Neural cell (in vitro differentiated cells): ENCODE results near the gene MMS19. TPM values are rescaled to one million over a fixed set of nuclear protein-coding genes. Genes with fewer than 3 reads are reported as not detected.

Experiments used
- H2AFZ ChIP-seq: fragments of 200-600, 300-800 bp; sonication (generic), shearing (Covaris generic); 2 replicates; pipeline ENCODE4 v1.6.0; 2014; ENCODE audit warnings: low read depth, mild to moderate bottlenecking, antibody characterized with exemption, low read length, moderate library complexity
- H3F3A ChIP-seq: fragments of 200-600 bp; shearing (Covaris generic); 2 replicates; pipeline ENCODE4 v1.6.1; 2016; ENCODE audit warnings: mild to moderate bottlenecking, moderate library complexity, mixed read lengths, antibody characterized with exemption, low read length; ENCODE audit not compliant: insufficient read depth, poor library complexity, severe bottlenecking
- H3K27ac ChIP-seq: fragments of 200-600, 300-800 bp; sonication (generic), shearing (Covaris generic); 2 replicates; pipeline ENCODE4 v1.5.1; 2014; ENCODE audit warnings: mild to moderate bottlenecking, low read length, moderate library complexity
- H3K27me3 ChIP-seq: fragments of 300-800, 200-600 bp; sonication (generic), shearing (Covaris generic); 2 replicates; pipeline ENCODE4 v1.6.0; 2014; ENCODE audit warnings: mild to moderate bottlenecking, low read depth, low read length, moderate library complexity; ENCODE audit not compliant: insufficient read depth
- H3K36me3 ChIP-seq: fragments of 300-800, 200-600 bp; sonication (generic), shearing (Covaris generic); 2 replicates; pipeline ENCODE4 v1.5.1; 2014; ENCODE audit warnings: mild to moderate bottlenecking, antibody characterized with exemption, low read length, moderate library complexity; ENCODE audit not compliant: insufficient read depth
- H3K4me2 ChIP-seq: fragments of 300-800, 200-600 bp; sonication (generic), shearing (Covaris generic); 2 replicates; pipeline ENCODE4 v1.6.0; 2014; ENCODE audit warnings: mild to moderate bottlenecking, low read length
- H3K4me3 ChIP-seq: fragments of 300-800, 200-600 bp; sonication (generic), shearing (Covaris generic); 2 replicates; pipeline ENCODE4 v1.5.1; 2014; ENCODE audit warnings: mild to moderate bottlenecking, low read length, moderate library complexity
- H3K79me2 ChIP-seq: fragments of 200-600 bp; shearing (Covaris generic); replicated peaks from 2 replicates; pipeline ENCODE4 v1.6.0; 2014; ENCODE audit warnings: mild to moderate bottlenecking, low read length, moderate library complexity; ENCODE audit not compliant: insufficient read depth
- H3K9ac ChIP-seq: fragments of 300-800, 200-600 bp; sonication (generic), shearing (Covaris generic); 2 replicates; pipeline ENCODE4 v1.6.1; 2016; ENCODE audit warnings: mild to moderate bottlenecking, low read length, mixed read lengths
- H3K9me2 ChIP-seq: fragments of 200-600 bp; shearing (Covaris generic); 2 replicates; pipeline ENCODE4 v1.6.1; 2016; ENCODE audit warnings: mild to moderate bottlenecking, low read length, mixed read lengths; ENCODE audit not compliant: insufficient read depth
- H3K9me3 ChIP-seq: fragments of 200-600, 300-800 bp; sonication (generic), shearing (Covaris generic); 2 replicates; pipeline ENCODE4 v1.6.1; 2016; ENCODE audit warnings: mild to moderate bottlenecking, mixed run types, low read length, moderate library complexity, mixed read lengths
- H4K20me1 ChIP-seq: fragments of 200-600 bp; shearing (Covaris generic); 2 replicates; pipeline ENCODE4 v1.6.1; 2016; ENCODE audit warnings: mild to moderate bottlenecking, mixed run types; ENCODE audit not compliant: insufficient read depth
- CTCF ChIP-seq: fragments of 450-650 bp; IDR thresholded peaks from 2 replicates; pipeline ENCODE4 v1.5.1; 2014; ENCODE audit warnings: antibody characterized with exemption, mild to moderate bottlenecking, moderate library complexity; ENCODE audit not compliant: poor library complexity, severe bottlenecking
- EP300 ChIP-seq: fragments of 450-650 bp; conservative IDR thresholded peaks from 2 replicates; pipeline ENCODE4 v1.6.1; 2014; ENCODE audit warnings: antibody characterized with exemption, mild to moderate bottlenecking, moderate library complexity; ENCODE audit not compliant: poor library complexity, severe bottlenecking
- EZH2 ChIP-seq: fragments of 200-600, 300-800 bp; shearing (Covaris generic), sonication (generic); IDR thresholded peaks from 2 replicates; pipeline ENCODE4 v1.6.1; 2014; ENCODE audit warnings: antibody characterized with exemption, low read length, borderline replicate concordance, mild to moderate bottlenecking; ENCODE audit not compliant: insufficient read depth, poor library complexity, severe bottlenecking
- MXI1 ChIP-seq: fragments of 450-650 bp; conservative IDR thresholded peaks from 2 replicates; pipeline ENCODE4 v1.6.1; 2014; ENCODE audit warnings: antibody characterized with exemption, mild to moderate bottlenecking; ENCODE audit not compliant: poor library complexity, severe bottlenecking
- POLR2AphosphoS5 ChIP-seq: IDR thresholded peaks from 2 replicates; pipeline ENCODE4 v1.6.1; 2012
- RAD21 ChIP-seq: fragments of 450-650 bp; conservative IDR thresholded peaks from 2 replicates; pipeline ENCODE4 v1.6.1; 2014; ENCODE audit warnings: antibody characterized with exemption, mild to moderate bottlenecking, moderate library complexity
- REST ChIP-seq: IDR thresholded peaks from 2 replicates; pipeline ENCODE4 v1.6.1; 2012; ENCODE audit warnings: borderline replicate concordance
- SMC3 ChIP-seq: fragments of 450-650 bp; conservative IDR thresholded peaks from 2 replicates; pipeline ENCODE4 v1.6.1; 2014; ENCODE audit warnings: antibody characterized with exemption, mild to moderate bottlenecking, moderate library complexity; ENCODE audit not compliant: poor library complexity
- TAF1 ChIP-seq: IDR thresholded peaks from 2 replicates; pipeline ENCODE4 v1.6.1; 2012; ENCODE audit warnings: low read depth
- polyA plus RNA-seq: library from polyadenylated mRNA; depleted of rRNA; stranded (reverse); fragments of >200 nt; gene quantifications from 2 replicates; pipeline ENCODE4 v1.2.3, GENCODE V29; 2014

The MMS19 gene
- polyA plus RNA-seq, 1 donor from 2014 or later, result 54.1 TPM

DNA sequence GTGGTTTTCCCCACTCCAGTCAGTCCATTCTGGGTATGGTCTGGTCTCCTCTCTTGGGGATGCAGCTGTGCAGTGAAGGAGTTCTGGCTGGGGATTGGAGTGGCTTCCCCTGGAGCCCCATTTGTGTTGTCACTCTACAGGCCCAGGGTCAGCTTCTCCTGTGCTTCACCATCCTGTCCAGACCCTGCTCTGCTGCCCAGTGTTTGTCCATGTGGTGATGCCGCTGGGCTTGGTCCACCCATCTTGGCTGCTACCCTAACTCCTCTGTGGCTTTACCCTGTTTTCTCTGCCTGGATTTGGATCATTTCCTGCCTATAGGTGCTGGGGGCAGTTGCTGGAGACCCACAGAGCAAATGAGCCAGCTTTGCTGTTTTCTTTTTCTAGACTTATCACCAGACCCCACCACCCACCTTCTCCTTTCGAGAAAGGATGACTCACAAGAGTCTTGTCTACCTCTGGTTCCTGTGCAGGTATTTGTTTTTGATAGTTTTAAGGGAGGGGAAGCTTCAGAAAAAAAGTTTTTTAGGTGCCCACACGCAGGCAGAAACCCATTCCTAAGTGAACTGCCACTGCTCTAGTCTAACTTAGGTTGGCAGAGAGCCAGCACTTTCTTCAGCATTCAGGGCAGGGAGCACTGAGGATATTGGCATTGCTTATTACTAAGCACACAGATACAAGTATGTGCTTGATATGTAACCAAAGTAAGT is 43.7 kb downstream of the MMS19 start (continued):
- TF ChIP-seq REST, result no peak

DNA sequence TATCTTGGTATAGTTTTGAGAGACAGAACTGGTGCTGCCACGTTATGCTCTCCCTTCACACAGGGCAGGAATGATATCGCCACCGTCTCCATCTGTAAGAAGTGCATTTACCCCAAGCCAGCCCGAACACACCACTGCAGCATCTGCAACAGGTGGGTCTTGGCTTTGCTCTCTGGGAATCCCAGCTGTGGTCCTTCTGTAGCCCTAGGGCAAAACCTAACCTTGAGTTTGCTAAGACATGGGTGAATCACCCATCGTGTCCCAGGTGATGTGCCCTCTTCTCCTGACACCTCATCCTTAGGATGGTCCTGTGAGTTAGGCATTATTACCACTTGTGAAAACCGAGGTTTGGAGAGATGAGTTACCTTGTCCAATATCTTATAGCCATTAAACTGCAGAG is 45.9 kb downstream of the MMS19 start:
- H3K4me2 ChIP-seq, result no peak overlapping the region
- no peak overlapping the region for H3K4me3 ChIP-seq
- no peaks in the 10 kb centered on the region for H3K27me3 ChIP-seq
- peaks cover 12% of the 10 kb centered on the region for H3K79me2 ChIP-seq
- no peak overlapping the region for H3K27ac ChIP-seq
- H3F3A ChIP-seq, result no peaks in the 10 kb centered on the region
- no peak overlapping the region for H2AFZ ChIP-seq
- no peaks in the 10 kb centered on the region for H3K9me2 ChIP-seq
- TF ChIP-seq REST, result no peak
- TF ChIP-seq POLR2AphosphoS5, result no peak
- no peak for TF ChIP-seq MXI1
- TF ChIP-seq EP300, result no peak
- no peak for TF ChIP-seq TAF1
- no peak for TF ChIP-seq CTCF
- TF ChIP-seq EZH2, result no peak
- no peak for TF ChIP-seq SMC3
- TF ChIP-seq RAD21, result no peak
- no peaks in the 10 kb centered on the region for H3K36me3 ChIP-seq
- no peaks in the 10 kb centered on the region for H4K20me1 ChIP-seq
- H3K9me3 ChIP-seq, result no peaks in the 10 kb centered on the region
- H3K9ac ChIP-seq, result no peak overlapping the region
